ENCODE results near the gene MAP2K6.

MAP2K6 gene

DNA sequence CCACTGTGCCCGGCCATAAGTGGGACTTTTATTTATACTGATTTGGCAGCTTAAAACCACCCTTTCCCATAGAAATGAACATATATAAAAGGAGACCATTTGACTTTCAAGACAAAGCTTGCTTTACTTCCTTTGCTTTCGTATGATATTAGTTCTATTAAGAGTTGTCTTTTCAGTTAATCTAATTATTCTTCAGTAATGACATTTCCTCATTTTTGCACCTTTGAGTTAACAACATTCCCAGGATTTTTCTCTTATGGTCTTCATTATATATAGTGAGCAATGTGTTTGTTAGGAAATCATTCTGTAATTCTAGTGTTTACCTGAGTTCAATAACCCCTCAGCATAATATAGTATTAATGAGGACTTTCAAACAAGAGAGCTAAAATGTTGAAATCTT is 173.8 kb downstream of the MAP2K6 start:
- no peak for DNase-seq

DNA sequence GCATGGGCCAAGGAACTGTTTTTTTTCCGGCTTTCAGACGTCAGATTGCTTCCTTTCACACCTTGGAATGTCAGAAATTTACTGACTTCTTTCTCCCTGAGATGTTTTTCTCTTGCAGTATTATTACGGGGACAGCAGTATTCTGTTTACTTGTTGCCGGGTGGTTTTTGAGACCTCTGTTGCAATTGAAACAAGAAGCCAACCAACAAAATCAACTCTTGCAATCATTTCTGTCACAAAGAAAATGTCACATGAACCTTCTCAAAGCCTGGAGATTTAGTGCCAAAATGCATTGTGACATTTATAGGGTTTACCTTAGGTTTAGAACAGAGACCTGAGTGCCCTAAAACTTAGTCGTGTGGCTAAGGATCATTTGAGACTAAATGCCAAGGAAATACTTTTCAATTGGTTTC is 174.3 kb downstream of the MAP2K6 start:
- DNase-seq: no peak

DNA sequence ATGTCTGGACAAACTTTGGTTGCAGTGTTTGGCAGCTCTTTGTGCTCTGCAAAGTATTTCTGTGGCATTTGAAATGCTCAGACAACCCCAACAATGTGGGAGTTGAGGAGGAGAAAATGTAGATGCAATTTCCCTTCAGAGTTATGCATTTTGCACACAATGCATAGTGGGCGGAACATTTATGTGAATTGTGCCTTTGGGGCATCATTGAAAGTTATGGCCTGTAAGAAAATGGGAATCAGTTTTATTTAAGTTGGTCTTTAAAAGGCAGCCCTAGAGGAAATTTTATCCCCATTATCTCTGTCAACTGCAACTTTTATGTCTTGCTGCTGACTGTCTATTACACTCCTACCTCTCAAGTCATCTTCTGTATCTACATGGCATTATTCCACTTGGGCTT is 176.2 kb downstream of the MAP2K6 start:
- no peak for DNase-seq

DNA sequence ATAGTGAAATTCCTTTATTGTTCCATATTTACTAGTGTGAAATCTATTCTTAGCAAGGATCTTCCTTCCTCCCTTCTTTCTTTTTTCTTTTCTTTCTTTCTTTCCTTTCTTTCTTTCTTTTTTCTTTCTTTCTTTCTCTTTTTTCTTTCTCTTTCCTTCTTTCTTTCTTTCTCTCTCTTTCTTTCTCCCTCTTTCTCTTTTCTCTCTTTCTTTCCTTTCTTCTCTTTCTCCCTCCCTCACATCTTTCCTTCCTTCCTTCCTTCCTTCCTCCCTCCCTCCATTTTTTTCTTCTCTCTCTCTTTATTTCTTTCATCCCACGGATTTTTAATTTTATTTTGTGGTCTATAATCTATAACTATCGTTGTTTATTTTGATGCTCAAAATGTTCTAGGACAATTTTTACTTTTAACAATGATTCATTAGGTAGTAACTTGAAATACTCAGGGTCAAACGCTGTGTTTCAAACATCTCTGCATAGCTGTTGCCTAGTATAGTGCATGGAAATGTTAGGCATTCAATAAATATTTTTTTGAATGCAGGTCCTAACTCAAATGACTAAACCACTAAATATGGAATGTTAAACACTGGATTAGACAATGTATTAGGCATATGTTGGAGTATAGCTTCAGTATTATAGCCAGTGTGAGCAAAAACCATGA is 178.3 kb downstream of the MAP2K6 start:
- DNase-seq: no peak

DNA sequence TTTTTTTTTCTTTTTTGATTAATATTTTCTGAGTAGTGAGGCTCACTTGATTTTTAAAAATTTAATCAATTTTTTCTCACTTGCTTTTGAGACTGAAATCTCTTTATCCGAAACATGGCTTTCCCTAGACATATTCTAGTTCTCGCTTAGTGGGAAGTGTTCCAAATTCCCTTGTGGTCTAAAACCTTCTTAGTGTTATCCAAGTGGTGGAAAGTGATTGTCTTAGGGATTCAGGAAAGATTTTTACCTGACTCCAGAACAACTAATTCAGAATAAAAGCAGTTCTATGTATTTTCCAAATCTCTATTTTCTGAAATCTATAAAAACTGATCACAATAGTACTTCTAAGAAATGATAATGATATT is 178.8 kb downstream of the MAP2K6 start:
- no peak for DNase-seq

DNA sequence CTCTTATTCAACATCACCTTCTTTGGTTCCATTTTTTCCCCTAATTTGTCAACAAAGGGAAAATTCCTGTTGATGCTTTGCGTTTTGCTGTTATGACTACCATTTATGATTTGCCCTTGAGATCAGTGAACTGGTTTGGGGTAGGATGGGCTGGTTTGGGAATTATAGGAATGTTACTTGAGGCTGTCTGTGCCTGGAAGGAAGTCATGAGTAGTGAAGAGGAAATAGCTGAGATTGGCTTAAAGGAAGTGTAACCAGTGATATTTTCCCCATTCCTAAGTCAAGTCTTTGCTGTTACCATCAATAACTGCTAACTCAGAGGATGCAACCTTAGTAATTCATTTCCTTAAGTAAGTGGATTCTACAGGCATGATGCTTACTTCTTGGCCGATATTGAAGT is 179.2 kb downstream of the MAP2K6 start:
- no peak for DNase-seq

DNA sequence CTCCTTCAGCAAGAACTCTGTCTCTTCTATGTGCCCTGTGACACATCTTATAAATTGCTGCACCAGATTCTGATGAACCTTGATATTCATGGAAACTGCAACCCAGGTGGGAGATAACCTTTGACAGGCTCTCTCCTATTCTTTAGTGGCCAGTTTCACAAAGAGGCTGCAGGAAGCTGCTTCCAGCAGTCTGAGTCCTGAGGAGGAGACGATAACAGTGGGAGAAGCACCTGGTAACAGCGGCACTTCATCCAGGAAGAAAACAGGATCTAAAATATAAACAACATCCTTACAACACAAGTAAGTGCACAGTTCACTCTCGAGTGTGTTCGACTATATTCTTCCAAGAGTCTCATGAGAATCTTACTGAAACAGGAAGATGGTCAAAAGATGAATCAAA is 180.1 kb downstream of the MAP2K6 start:
- DNase-seq: no peak

DNA sequence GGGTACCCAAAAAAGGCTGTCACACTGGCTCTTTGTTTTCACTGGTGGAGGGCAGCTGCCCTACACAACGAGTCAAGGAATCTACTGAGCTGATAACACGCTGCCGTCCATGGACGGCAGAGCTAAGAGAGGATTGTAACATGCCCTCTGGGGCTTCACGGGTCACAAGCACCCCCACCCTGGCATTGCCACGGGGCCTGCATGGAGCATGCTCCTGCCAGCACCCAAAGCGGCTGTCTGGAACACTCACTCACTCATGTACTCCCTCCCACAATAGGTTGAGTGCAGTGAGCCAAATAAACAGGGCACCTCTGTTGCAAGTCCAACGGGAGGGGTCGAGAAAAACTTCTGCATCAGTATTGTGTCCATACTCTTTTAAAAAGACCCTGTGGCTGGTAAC is 181.6 kb downstream of the MAP2K6 start:
- no peak for DNase-seq

DNA sequence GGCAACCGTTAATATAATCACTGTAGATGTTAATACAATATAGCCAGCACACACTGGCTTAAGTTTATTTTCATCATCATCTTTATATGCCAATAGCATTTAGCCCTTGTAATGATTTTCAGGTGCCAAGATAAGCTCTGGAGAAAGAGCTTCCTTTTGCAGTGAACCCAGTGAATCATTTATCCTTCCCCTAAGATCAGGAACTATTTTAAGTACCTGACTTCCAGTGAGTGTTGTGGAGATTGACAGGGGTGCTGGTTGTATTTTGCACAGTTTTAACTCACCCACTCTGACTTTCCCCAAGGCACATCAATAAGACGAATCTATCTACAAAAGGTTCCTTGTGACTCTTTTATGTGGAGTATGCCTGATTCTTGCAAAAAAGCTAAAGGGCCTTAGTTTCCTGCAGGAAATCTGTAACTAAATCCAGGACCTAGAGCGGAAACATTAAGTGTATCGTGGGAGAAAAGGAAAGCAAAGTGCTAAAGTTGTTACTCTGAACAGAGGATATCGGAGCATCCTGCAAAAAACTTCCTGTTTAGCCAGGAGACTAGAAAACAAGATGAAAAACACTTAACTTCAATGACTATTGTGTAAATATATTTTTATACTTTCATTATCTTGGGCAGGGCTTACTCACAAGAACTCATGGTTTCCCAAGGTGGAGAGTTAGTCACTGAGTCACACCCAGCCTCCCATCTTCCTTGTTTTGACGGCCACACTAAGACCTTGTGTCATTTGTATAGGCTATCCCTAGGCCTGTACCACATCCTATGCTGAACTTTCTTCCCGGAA is 183.6 kb downstream of the MAP2K6 start:
- DNase-seq: no peak

DNA sequence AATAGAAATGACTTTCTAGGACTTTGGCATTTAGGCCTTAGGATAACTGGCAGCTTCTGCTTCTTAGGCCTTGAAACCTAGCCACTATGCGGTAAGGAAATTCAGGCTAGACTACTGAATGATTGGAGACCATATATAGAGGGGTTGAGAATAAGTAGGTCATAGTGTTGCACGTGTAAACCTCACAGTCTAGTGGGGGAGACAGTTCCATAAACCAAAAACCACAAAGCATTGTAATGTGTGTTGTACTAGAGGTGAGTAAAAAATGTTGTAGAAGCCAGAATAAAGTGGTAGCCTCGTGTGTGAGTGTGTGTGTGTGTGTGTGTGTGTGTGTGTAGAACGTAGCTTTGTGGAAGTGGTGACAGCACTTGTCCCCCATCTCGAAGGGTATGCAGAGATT is 188.5 kb downstream of the MAP2K6 start:
- DNase-seq: no peak
